H1 (cell line): Measurements from ENCODE around the gene NHEJ1. TPM values are rescaled to one million over a fixed set of nuclear protein-coding genes. Genes with fewer than 3 reads are reported as not detected.
A peak's percentile ranks its signal among the peaks of the same experiment; 100 is the strongest.

Source experiments
- CTCF ChIA-PET: fragments of 300-600 bp; sonication (Branson Sonifier 250); formaldehyde crosslinking; loops from one replicate; lab custom pipeline; 2021; ENCODE audit not compliant: partially characterized antibody; lab: Charles Lee
- POLR2A ChIA-PET: fragments of 300-600 bp; sonication (Branson Sonifier 250); formaldehyde crosslinking; loops from one replicate; lab custom pipeline; 2021; ENCODE audit warnings: inconsistent platforms; ENCODE audit not compliant: partially characterized antibody; lab: Charles Lee
- DNase-seq, 2 experiments: peaks; one replicate each; pipeline versions ENCODE4 v3.0.0 to v3.0.0-alpha.2; 2010 to 2022; ENCODE audit warnings: low spot score in 2 of 2, low read depth in 1 of 2, mixed read lengths in 1 of 2
- FAIRE-seq: peaks from 2 replicates; lab custom pipeline; 2011; peaks lifted over from hg19 to GRCh38; lab: Jason Lieb, UNC
- H2AFZ ChIP-seq: 2 replicates; pipeline ENCODE4 v1.8.1; 2012; ENCODE audit warnings: low read length, inconsistent platforms
- H2AK5ac ChIP-seq: 2 replicates; pipeline ENCODE4 v1.6.1; 2013; ENCODE audit warnings: low read depth, low read length
- H2BK120ac ChIP-seq: replicated peaks from 2 replicates; pipeline ENCODE3; 2013; ENCODE audit warnings: low read depth, low read length, inconsistent platforms
- H2BK12ac ChIP-seq: 2 replicates; pipeline ENCODE4 v1.6.1; 2013; ENCODE audit warnings: low read depth, low read length
- H2BK15ac ChIP-seq: 2 replicates; pipeline ENCODE4 v1.6.1; 2013; ENCODE audit warnings: low read length
- H2BK20ac ChIP-seq: 2 replicates; pipeline ENCODE4 v1.6.1; 2013; ENCODE audit warnings: low read length
- H2BK5ac ChIP-seq: 2 replicates; pipeline ENCODE4 v1.6.1; 2013; ENCODE audit warnings: low read depth, low read length
- H3K14ac ChIP-seq: 2 replicates; pipeline ENCODE4 v1.6.1; 2013; ENCODE audit warnings: inconsistent platforms; ENCODE audit not compliant: insufficient read length
- H3K18ac ChIP-seq: 2 replicates; pipeline ENCODE4 v1.6.1; 2013; ENCODE audit warnings: low read length; ENCODE audit errors: extremely low read depth
- H3K23ac ChIP-seq: 2 replicates; pipeline ENCODE4 v1.6.1; 2013; ENCODE audit warnings: inconsistent platforms; ENCODE audit not compliant: insufficient read length
- H3K23me2 ChIP-seq: 2 replicates; pipeline ENCODE4 v1.6.1; 2013; ENCODE audit warnings: low read depth, low read length
- H3K27ac ChIP-seq: 2 replicates; pipeline ENCODE4 v1.6.1; 2011; ENCODE audit warnings: low read depth, low read length, inconsistent platforms
- H3K27me3 ChIP-seq, 4 experiments: replicated peaks in 1 of 4; 1 replicate in 1 of 4; 2 replicates in 3 of 4; pipeline versions ENCODE4 v1.6.1 to v1.8.1; 2011 to 2013; ENCODE audit warnings: low read length in 3 of 4, mild to moderate bottlenecking in 3 of 4, inconsistent platforms in 2 of 4, mixed read lengths in 2 of 4, moderate library complexity in 1 of 4; ENCODE audit not compliant: control insufficient read depth in 3 of 4, insufficient read depth in 3 of 4; ENCODE audit errors: extremely low read depth in 1 of 4
- H3K36me3 ChIP-seq, 4 experiments: 2 replicates each; pipeline versions ENCODE4 v1.6.1 to v1.8.1; 2011 to 2013; ENCODE audit warnings: mild to moderate bottlenecking in 4 of 4, low read length in 3 of 4, moderate library complexity in 2 of 4, control low read depth in 1 of 4, inconsistent platforms in 1 of 4; ENCODE audit not compliant: insufficient read depth in 4 of 4, control insufficient read depth in 2 of 4
- H3K4ac ChIP-seq: replicated peaks from 2 replicates; pipeline ENCODE3; 2013; ENCODE audit warnings: low read length, low read depth, mixed read lengths, inconsistent platforms; ENCODE audit not compliant: insufficient read length
- H3K4me1 ChIP-seq, 4 experiments: replicated peaks in 1 of 4; 1 replicate in 1 of 4; 2 replicates in 3 of 4; pipeline versions ENCODE4 v1.6.1 to v1.8.1; 2011 to 2013; ENCODE audit warnings: low read length in 3 of 4, inconsistent platforms in 2 of 4, mixed read lengths in 1 of 4; ENCODE audit not compliant: insufficient read depth in 4 of 4, control insufficient read depth in 3 of 4
- H3K4me2 ChIP-seq, 2 experiments: 2 replicates each; pipeline versions ENCODE4 v1.6.1 to v1.8.1; 2011 to 2013; ENCODE audit warnings: low read depth in 2 of 2, low read length in 2 of 2, control low read depth in 1 of 2, inconsistent platforms in 1 of 2, mild to moderate bottlenecking in 1 of 2; ENCODE audit not compliant: insufficient read depth in 1 of 2
- H3K4me3 ChIP-seq, 4 experiments: fragments of 200-600, 300-600 bp in 1 of 4; sonication (generic), shearing (Covaris generic), sonication (Bioruptor Twin) in 1 of 4; 2 replicates each; pipeline versions ENCODE4 v1.5.1 to v1.8.1; 2011 to 2016; ENCODE audit warnings: low read length in 4 of 4, low read depth in 3 of 4, control low read depth in 2 of 4, inconsistent platforms in 2 of 4, mild to moderate bottlenecking in 2 of 4, mixed read lengths in 1 of 4, moderate library complexity in 1 of 4; ENCODE audit not compliant: insufficient read depth in 2 of 4; ENCODE audit errors: extremely low read depth in 1 of 4
- H3K56ac ChIP-seq: replicated peaks from 2 replicates; pipeline ENCODE3; 2013; ENCODE audit warnings: low read depth, mild to moderate bottlenecking, mixed read lengths, low read length, inconsistent platforms; ENCODE audit not compliant: insufficient read length
- H3K79me1 ChIP-seq: 2 replicates; pipeline ENCODE4 v1.6.1; 2013; ENCODE audit warnings: low read depth, low read length, control low read depth
- H3K79me2 ChIP-seq, 2 experiments: 2 replicates each; pipeline versions ENCODE4 v1.6.1 to v1.8.1; 2012 to 2013; ENCODE audit warnings: low read length in 2 of 2, mild to moderate bottlenecking in 2 of 2, inconsistent platforms in 1 of 2; ENCODE audit not compliant: insufficient read depth in 2 of 2, control insufficient read depth in 1 of 2
- H3K9ac ChIP-seq, 4 experiments: replicated peaks in 1 of 4; 1 replicate in 1 of 4; 2 replicates in 3 of 4; pipeline versions ENCODE4 v1.6.1 to v1.8.1; 2011 to 2013; ENCODE audit warnings: low read depth in 3 of 4, low read length in 3 of 4, control low read depth in 2 of 4, mild to moderate bottlenecking in 2 of 4, moderate library complexity in 2 of 4, inconsistent platforms in 1 of 4; ENCODE audit errors: extremely low read depth in 1 of 4
- H3K9me3 ChIP-seq, 2 experiments: 2 replicates each; pipeline versions ENCODE4 v1.6.1 to v1.8.1; 2012 to 2013; ENCODE audit warnings: mild to moderate bottlenecking in 2 of 2, moderate library complexity in 2 of 2, control low read depth in 1 of 2, inconsistent platforms in 1 of 2, low read depth in 1 of 2, low read length in 1 of 2, mixed read lengths in 1 of 2; ENCODE audit not compliant: insufficient read depth in 2 of 2
- H4K20me1 ChIP-seq, 2 experiments: replicated peaks in 1 of 2; 2 replicates each; pipeline versions ENCODE3 to v1.8.1; 2011 to 2013; ENCODE audit warnings: inconsistent platforms in 2 of 2, low read length in 2 of 2, mild to moderate bottlenecking in 1 of 2; ENCODE audit not compliant: insufficient read depth in 2 of 2, control insufficient read depth in 1 of 2
- H4K5ac ChIP-seq: 2 replicates; pipeline ENCODE4 v1.6.1; 2013; ENCODE audit warnings: low read length, low read depth, mixed read lengths, inconsistent platforms; ENCODE audit not compliant: insufficient read length
- H4K8ac ChIP-seq: 2 replicates; pipeline ENCODE4 v1.8.0; 2013; ENCODE audit warnings: mild to moderate bottlenecking, moderate library complexity, low read length, inconsistent platforms; ENCODE audit not compliant: insufficient read depth; ENCODE audit errors: extremely low read depth
- H4K91ac ChIP-seq: replicated peaks from 2 replicates; pipeline ENCODE3; 2013; ENCODE audit warnings: low read length, mixed read lengths, inconsistent platforms; ENCODE audit not compliant: insufficient read length
- BACH1 ChIP-seq: IDR thresholded peaks from 2 replicates; pipeline ENCODE4 v1.6.1; 2012; ENCODE audit warnings: low read length, improper control_type of control experiment
- GTF2F1 ChIP-seq: IDR thresholded peaks from 2 replicates; pipeline ENCODE4 v1.6.1; 2012; ENCODE audit warnings: low read depth, low read length, improper control_type of control experiment, borderline replicate concordance
- POLR2A ChIP-seq, 2 experiments: IDR thresholded peaks; 1 replicate in 1 of 2; 2 replicates in 1 of 2; pipeline ENCODE4 v1.6.1; 2011; ENCODE audit warnings: low read depth in 2 of 2, low read length in 2 of 2, mild to moderate bottlenecking in 2 of 2; ENCODE audit errors: control extremely low read depth in 1 of 2
- RBBP5 ChIP-seq: IDR thresholded peaks from 2 replicates; pipeline ENCODE4 v1.7.1; 2012; ENCODE audit warnings: low read depth, mild to moderate bottlenecking, inconsistent platforms, low read length, moderate library complexity, borderline replicate concordance
- SIN3A ChIP-seq, 2 experiments: IDR thresholded peaks in 1 of 2; conservative IDR thresholded peaks in 1 of 2; 2 replicates each; pipeline ENCODE4 v1.6.1; 2011 to 2012; ENCODE audit warnings: low read length in 2 of 2, improper control_type of control experiment in 1 of 2, low read depth in 1 of 2, mild to moderate bottlenecking in 1 of 2
- WGBS, 2 experiments: shearing (Covaris generic) in 1 of 2; methylation state at CpG; one replicate each; pipeline versions ENCODE4 v1.1.6 to v1.1.7; 2013 to 2015; ENCODE audit warnings: low lambda C conversion rate in 2 of 2, mixed read lengths in 2 of 2, inconsistent platforms in 1 of 2, low coverage in 1 of 2, missing lambda C conversion rate in 1 of 2; ENCODE audit not compliant: insufficient replicate concordance in 2 of 2, insufficient coverage in 1 of 2, insufficient read length in 1 of 2; ENCODE audit errors: extremely low coverage in 1 of 2, missing lambda C conversion rate in 1 of 2; 5-methylcytosine and 5-hydroxymethylcytosine counted together
- polyA plus RNA-seq, 7 experiments: library from polyadenylated mRNA; depleted of rRNA in 3 of 7; stranded (reverse) in 5 of 7; unstranded in 2 of 7; fragments of >200 nt in 5 of 7; fragments of 200-250 nt in 2 of 7; gene quantifications; 1 replicate in 5 of 7; 2 replicates in 1 of 7; 4 replicates in 1 of 7; pipeline versions ENCODE4 v1.2.1 to v1.2.3, GENCODE V29; 2011 to 2013; ENCODE audit warnings: missing spikeins in 2 of 7, mixed read lengths in 2 of 7
- total RNA-seq: library from RNA; stranded (reverse); fragmentation: NEBNext Ultra II Directional; extraction: Animal tissue kit (Norgen Biotek cat#: 25700); gene quantifications from 2 replicates; pipeline ENCODE4 v1.2.1, GENCODE V29; 2021

The NHEJ1 gene
- total and polyA plus RNA-seq, 2 of the 8 experiments (the other 6 are each of a cell fraction or from before 2014, with no cell fraction given) = 22.7 to 24.1 TPM

DNA sequence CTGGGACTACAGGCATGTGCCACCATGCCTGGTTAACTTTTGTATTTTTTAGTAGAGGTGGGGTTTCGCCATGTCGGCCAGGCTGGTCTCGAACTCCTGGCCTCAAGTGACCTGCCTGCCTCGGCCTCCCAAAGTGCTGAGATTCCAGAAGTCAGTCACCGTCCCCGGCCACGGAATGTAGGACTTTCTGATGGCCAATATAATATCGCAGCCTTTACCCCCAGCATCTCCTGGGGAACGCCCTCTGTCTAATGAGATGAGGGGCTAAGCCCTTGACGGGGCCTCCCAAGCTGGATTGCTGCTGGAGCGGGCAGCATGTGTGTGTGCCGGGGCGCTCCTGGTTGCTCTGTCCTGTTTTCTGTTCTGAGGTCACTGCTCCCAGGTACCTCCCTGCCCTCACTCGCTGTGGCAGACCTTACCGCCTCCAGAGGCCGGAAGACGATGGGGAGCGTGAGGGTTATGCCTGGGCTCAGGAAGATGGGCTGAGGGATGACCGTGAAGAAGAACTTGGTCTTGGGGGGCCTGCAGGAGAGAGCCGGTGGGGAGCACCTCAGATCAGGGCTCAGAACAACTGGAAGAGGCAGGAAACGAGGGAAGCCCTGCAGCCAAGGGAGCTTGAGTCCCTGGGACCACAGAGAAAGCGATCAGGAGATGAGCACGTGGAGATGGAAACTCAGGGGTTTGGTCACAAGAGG is 128.4 kb downstream of the NHEJ1 start:
- no peak overlapping the region for H3K4ac ChIP-seq
- H3K23me2 ChIP-seq = no peaks in the 10 kb centered on the region
- H3K79me1 ChIP-seq = no peaks in the 10 kb centered on the region
- no peak overlapping the region for H4K5ac ChIP-seq
- FAIRE-seq (no peak), DNase-seq (no peak)
- H2BK120ac ChIP-seq = no peak overlapping the region
- peaks cover 0 to 2% of the 10 kb centered on the region in 2 experiments for H4K20me1 ChIP-seq
- no peak overlapping the region for H2BK5ac ChIP-seq
- no peaks in the 10 kb centered on the region for H3K27me3 ChIP-seq
- H3K4me3 ChIP-seq = no peak overlapping the region
- H2BK20ac ChIP-seq = no peak overlapping the region
- H4K91ac ChIP-seq = no peak overlapping the region
- H3K27ac ChIP-seq = no peak overlapping the region
- H3K36me3 ChIP-seq = no peaks in the 10 kb centered on the region
- CTCF ChIA-PET = interaction anchor here (0.7 to 45.5 kb wide), 7 partner anchors 14 to 188 kb away, joined by 3 to 1006 read pairs (median 149); partner anchors contain the start of genes CFAP65, CRYBA2, IHH and NHEJ1
- no peak overlapping the region for H3K14ac ChIP-seq
- peaks cover 0 to 3% (median under 1%) of the 10 kb centered on the region in 4 experiments; a peak in 2 of 7 replicates for H3K4me1 ChIP-seq
- H3K79me2 ChIP-seq = no peaks in the 10 kb centered on the region
- WGBS, 2 experiments = 82% methylated on average over 17 of the region's 23 CpGs; no CpG with 5 or more reads in 1 of the 2 experiments
- no peak overlapping the region for H3K9ac ChIP-seq
- no peak overlapping the region for H2BK12ac ChIP-seq
- POLR2A ChIA-PET = interaction anchor here (1.1 kb wide), 1 partner anchor 9 kb away, joined by 4 read pairs; the partner anchor contains the start of gene CFAP65
- no peak overlapping the region for H4K8ac ChIP-seq
- H3K23ac ChIP-seq = no peak overlapping the region
- no peak overlapping the region for H3K4me2 ChIP-seq
- H3K56ac ChIP-seq = no peak overlapping the region
- TF ChIP-seq SIN3A (conservative IDR thresholded peaks at IDR 0.05 in 1 of 2, IDR thresholded peaks at IDR 0.05 in 1 of 2; ENCODE audit: low read depth in 1 of 2, low read length in 2 of 2) (no peak), GTF2F1 (no peak), RBBP5 (no peak), POLR2A (IDR thresholded peaks at IDR 0.05; ENCODE audit: control extremely low read depth in 1 of 2, low read depth in 2 of 2, low read length in 2 of 2) (no peak), BACH1 (no peak)
- H3K9me3 ChIP-seq = no peaks in the 10 kb centered on the region
- H2BK15ac ChIP-seq = no peak overlapping the region
- H3K18ac ChIP-seq = no peak overlapping the region
- no peak overlapping the region for H2AK5ac ChIP-seq
- peak overlapping the region; percentile 25; the same call in 1 of the 2 replicates for H2AFZ ChIP-seq
